Body of pancreas (tissue), 4 donors: ENCODE data around the gene C1QTNF5.

Experiments used
- POLR2A ChIP-seq, 3 donors: fragments of 450-650 bp; IDR thresholded peaks; one replicate each; pipeline ENCODE4 v1.6.1; 2016; ENCODE audit warnings: antibody characterized with exemption in 3 of 3, mild to moderate bottlenecking in 2 of 3
- TF ChIP-seq, protein P1 (sequence below), 7 experiments: fragments of 450-650 bp in 4 of 7; fragments of 200-600 bp in 3 of 7; sonication (generic) in 3 of 7; IDR thresholded peaks; one replicate each; pipeline ENCODE4 v1.5.1; 2016 to 2019; ENCODE audit warnings: antibody characterized with exemption in 7 of 7

DNA sequence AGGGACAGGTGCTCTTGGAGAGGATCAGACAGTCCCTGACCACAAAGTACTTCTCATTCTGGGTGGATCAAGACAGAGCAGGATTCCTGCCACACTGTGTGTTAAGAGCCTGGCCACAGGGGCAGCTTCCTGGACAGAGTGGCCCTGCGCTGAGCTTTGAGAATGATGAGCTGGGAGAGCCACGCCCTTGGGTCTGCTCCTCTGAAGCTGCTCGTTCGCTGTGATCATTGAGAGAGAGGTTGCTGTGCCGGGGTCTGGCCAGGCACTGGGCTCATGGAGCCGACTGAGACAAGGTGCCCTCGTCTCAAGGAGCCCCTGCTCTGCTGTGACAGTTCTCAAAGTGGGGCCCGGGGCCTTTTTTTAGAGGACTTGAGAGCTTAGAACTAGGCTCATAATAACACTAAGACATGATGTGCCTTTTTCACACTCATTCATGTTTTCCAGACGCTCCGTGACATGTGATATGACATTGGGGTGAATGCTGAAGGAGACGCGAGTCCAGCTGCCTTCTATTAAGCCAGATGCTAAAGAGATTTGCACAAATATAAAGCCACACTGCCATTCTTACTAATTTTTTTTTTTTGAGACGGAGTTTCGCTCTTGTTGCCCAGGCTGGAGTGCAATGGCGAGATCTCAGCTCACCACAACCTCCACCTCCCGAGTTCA lies 7.4 kb upstream of the C1QTNF5 start:
- TF ChIP-seq, protein P1, sequence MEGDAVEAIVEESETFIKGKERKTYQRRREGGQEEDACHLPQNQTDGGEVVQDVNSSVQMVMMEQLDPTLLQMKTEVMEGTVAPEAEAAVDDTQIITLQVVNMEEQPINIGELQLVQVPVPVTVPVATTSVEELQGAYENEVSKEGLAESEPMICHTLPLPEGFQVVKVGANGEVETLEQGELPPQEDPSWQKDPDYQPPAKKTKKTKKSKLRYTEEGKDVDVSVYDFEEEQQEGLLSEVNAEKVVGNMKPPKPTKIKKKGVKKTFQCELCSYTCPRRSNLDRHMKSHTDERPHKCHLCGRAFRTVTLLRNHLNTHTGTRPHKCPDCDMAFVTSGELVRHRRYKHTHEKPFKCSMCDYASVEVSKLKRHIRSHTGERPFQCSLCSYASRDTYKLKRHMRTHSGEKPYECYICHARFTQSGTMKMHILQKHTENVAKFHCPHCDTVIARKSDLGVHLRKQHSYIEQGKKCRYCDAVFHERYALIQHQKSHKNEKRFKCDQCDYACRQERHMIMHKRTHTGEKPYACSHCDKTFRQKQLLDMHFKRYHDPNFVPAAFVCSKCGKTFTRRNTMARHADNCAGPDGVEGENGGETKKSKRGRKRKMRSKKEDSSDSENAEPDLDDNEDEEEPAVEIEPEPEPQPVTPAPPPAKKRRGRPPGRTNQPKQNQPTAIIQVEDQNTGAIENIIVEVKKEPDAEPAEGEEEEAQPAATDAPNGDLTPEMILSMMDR (IDR thresholded peaks at IDR 0.05) = no peak
- no peak for TF ChIP-seq POLR2A (IDR thresholded peaks at IDR 0.05)
